ENCODE data around the gene FAM170B. TPM values are rescaled to one million over a fixed set of nuclear protein-coding genes. Genes with fewer than 3 reads are reported as not detected.
A peak's percentile ranks its signal among the peaks of the same experiment; 100 is the strongest.

The FAM170B gene
- total and polyA plus RNA-seq, 3 donors from 2014 or later: 1.2 to 11.7 (median 10.5) TPM

- no peak for TF ChIP-seq POLR2A (IDR thresholded peaks at IDR 0.05)
- TF ChIP-seq, protein P1, sequence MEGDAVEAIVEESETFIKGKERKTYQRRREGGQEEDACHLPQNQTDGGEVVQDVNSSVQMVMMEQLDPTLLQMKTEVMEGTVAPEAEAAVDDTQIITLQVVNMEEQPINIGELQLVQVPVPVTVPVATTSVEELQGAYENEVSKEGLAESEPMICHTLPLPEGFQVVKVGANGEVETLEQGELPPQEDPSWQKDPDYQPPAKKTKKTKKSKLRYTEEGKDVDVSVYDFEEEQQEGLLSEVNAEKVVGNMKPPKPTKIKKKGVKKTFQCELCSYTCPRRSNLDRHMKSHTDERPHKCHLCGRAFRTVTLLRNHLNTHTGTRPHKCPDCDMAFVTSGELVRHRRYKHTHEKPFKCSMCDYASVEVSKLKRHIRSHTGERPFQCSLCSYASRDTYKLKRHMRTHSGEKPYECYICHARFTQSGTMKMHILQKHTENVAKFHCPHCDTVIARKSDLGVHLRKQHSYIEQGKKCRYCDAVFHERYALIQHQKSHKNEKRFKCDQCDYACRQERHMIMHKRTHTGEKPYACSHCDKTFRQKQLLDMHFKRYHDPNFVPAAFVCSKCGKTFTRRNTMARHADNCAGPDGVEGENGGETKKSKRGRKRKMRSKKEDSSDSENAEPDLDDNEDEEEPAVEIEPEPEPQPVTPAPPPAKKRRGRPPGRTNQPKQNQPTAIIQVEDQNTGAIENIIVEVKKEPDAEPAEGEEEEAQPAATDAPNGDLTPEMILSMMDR (IDR thresholded peaks at IDR 0.05): no peak
- Histone ChIP-seq H3K9me3 (no peaks in the 10 kb centered on the region), H3K4me1 (peaks cover 7% of the 10 kb centered on the region), H3K36me3 (ENCODE audit: low read depth, missing control alignments) (no peaks in the 10 kb centered on the region), H3K27me3 (no peaks in the 10 kb centered on the region), H3K27ac (no peak overlapping the region), H3K4me3 (no peak overlapping the region)
- DNase-seq: no peak
- intact Hi-C loops (cut with DNase I; ENCODE audit: low total_unique reads): no loop called here
- 87 to 92% methylated on average over 5 of the region's 5 CpGs for WGBS, 2 donors
Measured at GRCh38 chr10:49141541-49142332, 7.9 kb upstream of the FAM170B start.

DNA sequence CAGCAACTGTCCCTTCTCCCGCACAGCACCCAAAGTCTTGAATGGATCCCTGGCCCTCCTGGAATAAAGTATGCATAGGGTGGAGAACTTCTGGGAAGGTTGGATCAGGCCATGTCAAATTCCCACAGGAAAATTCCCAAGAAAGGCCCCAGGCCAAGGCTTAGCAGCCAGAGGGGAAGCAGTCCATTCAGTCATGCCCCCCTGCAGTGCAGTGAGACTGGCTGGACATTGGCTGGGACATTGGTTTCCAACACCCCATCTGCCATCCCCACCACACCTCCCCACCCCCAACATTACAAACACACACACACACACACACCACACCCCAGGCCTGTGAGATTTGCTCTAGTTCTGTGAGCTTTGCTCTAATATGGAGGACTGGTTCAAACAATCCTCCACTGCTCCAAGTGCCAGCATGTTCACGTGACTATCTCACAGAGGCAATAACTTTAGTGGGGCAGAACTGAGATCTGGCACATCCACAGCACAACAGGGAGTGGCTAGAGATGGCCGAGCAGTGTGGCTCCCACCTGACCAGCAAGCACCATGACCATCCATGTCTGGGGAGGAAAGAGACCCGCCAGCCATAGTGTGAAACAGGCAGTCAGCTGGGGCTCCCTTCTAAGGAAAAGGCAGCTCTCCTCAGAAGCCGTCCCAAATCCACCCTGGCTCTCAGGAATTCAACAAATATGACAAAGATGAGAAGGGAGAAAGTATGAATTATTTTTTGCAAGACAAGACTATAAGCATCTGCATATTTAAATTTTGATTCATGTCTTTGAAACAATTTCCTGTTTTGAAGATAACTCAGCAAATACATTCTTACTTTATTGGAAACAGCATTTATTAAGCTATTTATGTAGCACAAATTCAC is 6.7 kb upstream of the FAM170B start:
- H3K36me3 ChIP-seq (ENCODE audit: low read depth, missing control alignments): no peaks in the 10 kb centered on the region
- H3K4me3 ChIP-seq: no peak overlapping the region
- no peaks in the 10 kb centered on the region for H3K27me3 ChIP-seq
- DNase-seq: no peak
- H3K27ac ChIP-seq: no peak overlapping the region
- intact Hi-C loops (cut with DNase I; ENCODE audit: low total_unique reads): no loop called here
- no peaks in the 10 kb centered on the region for H3K9me3 ChIP-seq
- 89 to 92% methylated on average over 5 of the region's 5 CpGs for WGBS, 2 donors
- no peak for TF ChIP-seq POLR2A (IDR thresholded peaks at IDR 0.05)
- TF ChIP-seq, protein P1 (IDR thresholded peaks at IDR 0.05): no peak
- peaks cover 7% of the 10 kb centered on the region for H3K4me1 ChIP-seq

- TF ChIP-seq POLR2A (IDR thresholded peaks at IDR 0.05): no peak
- H3K4me3 ChIP-seq: no peak overlapping the region
- H3K27ac ChIP-seq: peak overlapping the region in 1 of 2 donors; percentile 30
- H3K4me1 ChIP-seq: peaks cover 7% of the 10 kb centered on the region
- intact Hi-C loops (cut with DNase I; ENCODE audit: low total_unique reads): no loop called here
- 88% methylated on average over 4 of the region's 4 CpGs for WGBS, 2 donors
- DNase-seq: no peak
- H3K27me3 ChIP-seq: no peaks in the 10 kb centered on the region
- no peaks in the 10 kb centered on the region for H3K9me3 ChIP-seq
- no peaks in the 10 kb centered on the region for H3K36me3 ChIP-seq (ENCODE audit: low read depth, missing control alignments)
Measured at GRCh38 chr10:49139846-49140195, 6.0 kb upstream of the FAM170B start.

DNA sequence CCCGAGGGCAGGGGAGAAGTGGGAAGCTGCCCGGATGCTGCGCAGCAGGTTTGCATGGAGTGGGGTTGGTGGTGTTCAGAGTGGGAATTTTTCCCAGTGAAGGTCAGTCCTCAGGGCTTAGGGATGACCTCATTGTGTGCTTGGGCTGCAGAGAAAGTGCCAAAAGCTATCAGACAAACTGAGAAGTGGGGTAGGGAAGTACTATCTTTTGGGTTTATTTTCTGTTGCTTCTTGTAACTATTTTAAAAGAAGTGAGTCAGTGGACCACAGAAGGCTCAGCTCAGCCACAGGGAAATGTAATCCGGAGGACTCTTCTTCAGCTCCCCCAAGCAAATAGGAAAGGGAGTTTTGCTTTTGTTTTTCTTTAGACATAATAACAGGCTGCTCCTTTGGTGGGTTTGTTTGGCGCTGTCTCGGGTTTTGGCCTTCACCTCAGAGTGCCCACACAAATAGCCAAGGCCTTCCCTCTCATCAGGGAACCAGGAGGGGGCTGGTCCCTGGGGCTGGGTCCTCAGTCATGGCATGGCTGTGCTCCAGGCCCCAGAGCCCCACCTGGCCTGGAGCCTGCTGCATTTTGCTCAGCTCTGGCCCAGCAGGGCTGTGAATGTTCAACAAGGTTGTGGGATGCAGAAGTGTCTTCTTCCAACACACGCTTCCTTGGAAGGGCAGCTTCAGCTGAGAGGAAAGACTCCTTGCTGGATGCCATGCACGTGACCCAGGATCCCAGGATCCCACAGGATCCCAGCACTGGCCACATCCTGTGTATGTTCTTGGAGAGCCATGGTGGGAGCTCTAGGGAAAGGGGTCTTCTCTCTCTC is 5.4 kb upstream of the FAM170B start:
- intact Hi-C loops (cut with DNase I; ENCODE audit: low total_unique reads): no loop called here
- no peaks in the 10 kb centered on the region for H3K9me3 ChIP-seq
- peaks cover 7% of the 10 kb centered on the region for H3K4me1 ChIP-seq
- peak overlapping the region in 1 of 2 donors; percentile 30 for H3K27ac ChIP-seq
- TF ChIP-seq, protein P1 (IDR thresholded peaks at IDR 0.05): no peak
- TF ChIP-seq POLR2A (IDR thresholded peaks at IDR 0.05): no peak
- no peaks in the 10 kb centered on the region for H3K27me3 ChIP-seq
- DNase-seq: no peak
- no peak overlapping the region for H3K4me3 ChIP-seq
- 39 to 48% methylated on average over 6 to 8 of the region's 8 CpGs for WGBS, 2 donors
- H3K36me3 ChIP-seq (ENCODE audit: low read depth, missing control alignments): no peaks in the 10 kb centered on the region

Measured in testis (tissue), 3 donors.